ENCODE results near the gene KCTD12. TPM values are rescaled to one million over a fixed set of nuclear protein-coding genes. Genes with fewer than 3 reads are reported as not detected.

Gene KCTD12
- polyA plus RNA-seq (2013), result 3.2 TPM

GRCh38 chr13:76886292-76887075 lies at the start of gene KCTD12:
Gene KCTD12 (minus strand): TSS chr13:76886405. CDS start chr13:76886148, 257 bp downstream.
- Histone ChIP-seq H3K4me1 (ENCODE audit: control extremely low read depth in 1 of 4, control insufficient read depth in 4 of 4, insufficient read depth in 4 of 4, low read length in 3 of 4) (peaks cover 6 to 33% (median 27%) of the 10 kb centered on the region in 4 experiments), H3K27me3 (replicated peaks in 2 of 5; ENCODE audit: control insufficient read depth in 4 of 5, insufficient read depth in 5 of 5, low read length in 4 of 5) (peaks cover 0 to 9% (median 4%) of the 10 kb centered on the region in 5 experiments), H3K9me3 (ENCODE audit: control extremely low read depth in 1 of 5, control insufficient read depth in 4 of 5, insufficient read depth in 2 of 5, low read depth in 1 of 5, low read length in 4 of 5) (no peaks in the 10 kb centered on the region), H3K4me3 (ENCODE audit: control insufficient read depth in 1 of 7, extremely low read depth in 1 of 7, insufficient read depth in 4 of 7, low read depth in 2 of 7, low read length in 6 of 7) (peak within 1 kb of the TSS; percentile 35 to 81 (median 73)), H3K27ac (ENCODE audit: insufficient read depth in 1 of 2, low read depth in 1 of 2, low read length in 2 of 2, poor library complexity in 1 of 2, severe bottlenecking in 2 of 2) (no peak within 1 kb of the TSS), H3K36me3 (ENCODE audit: control insufficient read depth in 4 of 4, insufficient read depth in 4 of 4, low read length in 3 of 4) (no peaks in the 10 kb centered on the region)
- under 1% methylated on average over 66 of the region's 83 CpGs for WGBS (ENCODE audit: insufficient coverage)
- CTCF ChIA-PET, result interaction anchor here (0.5 to 7.0 kb wide), 8 partner anchors 9 to 221 kb away, joined by 3 to 56 read pairs (median 8); no protein-coding TSS in a partner anchor
- POLR2A ChIA-PET, result interaction anchor here (1.0 to 1.2 kb wide), 2 partner anchors 105 to 140 kb away, joined by 3 read pairs; partner anchors contain the start of genes CLN5 and FBXL3
- DNase-seq, result peak; percentile 84 to 93 (median 88)

DNA sequence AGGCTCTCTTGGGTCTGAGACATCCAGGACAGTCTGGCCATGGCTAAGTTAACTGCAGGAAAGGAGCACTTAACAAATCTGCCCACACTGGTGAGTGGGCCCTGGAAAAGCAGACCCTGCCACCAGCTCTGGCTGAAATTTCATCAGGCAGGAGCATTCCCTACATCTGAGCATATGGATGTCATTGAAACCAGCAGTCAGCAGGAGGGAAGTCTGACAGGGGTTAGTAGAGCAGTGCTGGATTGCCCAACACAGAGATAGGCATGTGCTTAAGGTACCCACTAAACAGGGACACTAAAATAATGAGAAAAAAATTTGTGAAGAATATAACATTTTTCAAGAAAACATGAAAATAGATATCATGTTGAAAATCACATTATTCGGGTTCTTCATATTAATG lies 48.5 kb upstream of the KCTD12 start:
- Histone ChIP-seq H3K27me3 (replicated peaks in 2 of 5; ENCODE audit: control insufficient read depth in 4 of 5, insufficient read depth in 5 of 5, low read length in 4 of 5) (no peaks in the 10 kb centered on the region), H3K4me3 (ENCODE audit: control insufficient read depth in 1 of 7, extremely low read depth in 1 of 7, insufficient read depth in 4 of 7, low read depth in 2 of 7, low read length in 6 of 7) (no peak overlapping the region), H3K4me1 (ENCODE audit: control extremely low read depth in 1 of 4, control insufficient read depth in 4 of 4, insufficient read depth in 4 of 4, low read length in 3 of 4) (no peaks in the 10 kb centered on the region), H3K27ac (ENCODE audit: insufficient read depth in 1 of 2, low read depth in 1 of 2, low read length in 2 of 2, poor library complexity in 1 of 2, severe bottlenecking in 2 of 2) (no peak overlapping the region), H3K9me3 (ENCODE audit: control extremely low read depth in 1 of 5, control insufficient read depth in 4 of 5, insufficient read depth in 2 of 5, low read depth in 1 of 5, low read length in 4 of 5) (peaks cover 0 to 7% (median 3%) of the 10 kb centered on the region in 5 experiments), H3K36me3 (ENCODE audit: control insufficient read depth in 4 of 4, insufficient read depth in 4 of 4, low read length in 3 of 4) (no peaks in the 10 kb centered on the region)
- WGBS (ENCODE audit: insufficient coverage), result no CpG with 5 or more reads among the region's 1 CpG
- ChIA-PET CTCF (no interaction called here), POLR2A (no interaction called here)
- DNase-seq, result no peak

DNA sequence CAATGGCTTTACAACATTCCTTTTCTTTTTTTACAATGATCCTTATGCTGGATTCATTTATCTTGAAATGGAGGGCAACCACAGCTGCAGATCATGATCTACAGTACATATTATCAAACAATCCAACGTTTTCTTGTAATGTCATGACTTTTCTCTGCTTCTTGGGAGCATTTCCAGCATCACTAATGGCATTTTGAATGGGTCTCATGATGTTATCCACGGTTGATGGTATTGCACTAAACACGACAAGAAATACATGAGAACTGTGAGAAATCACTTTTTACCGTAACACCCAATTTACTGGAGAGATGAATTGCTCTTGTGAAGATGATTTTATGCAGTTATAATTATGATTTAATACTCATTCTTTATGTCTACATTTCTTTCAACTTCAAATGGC lies 45.9 kb upstream of the KCTD12 start:
- POLR2A ChIA-PET, result no interaction called here
- Histone ChIP-seq H3K27me3 (replicated peaks in 2 of 5; ENCODE audit: control insufficient read depth in 4 of 5, insufficient read depth in 5 of 5, low read length in 4 of 5) (no peaks in the 10 kb centered on the region), H3K36me3 (ENCODE audit: control insufficient read depth in 4 of 4, insufficient read depth in 4 of 4, low read length in 3 of 4) (no peaks in the 10 kb centered on the region), H3K4me1 (ENCODE audit: control extremely low read depth in 1 of 4, control insufficient read depth in 4 of 4, insufficient read depth in 4 of 4, low read length in 3 of 4) (peaks cover 0 to 2% (median 0%) of the 10 kb centered on the region in 4 experiments), H3K9me3 (ENCODE audit: control extremely low read depth in 1 of 5, control insufficient read depth in 4 of 5, insufficient read depth in 2 of 5, low read depth in 1 of 5, low read length in 4 of 5) (peaks cover 0 to 7% (median 3%) of the 10 kb centered on the region in 5 experiments), H3K27ac (ENCODE audit: insufficient read depth in 1 of 2, low read depth in 1 of 2, low read length in 2 of 2, poor library complexity in 1 of 2, severe bottlenecking in 2 of 2) (no peak overlapping the region), H3K4me3 (ENCODE audit: control insufficient read depth in 1 of 7, extremely low read depth in 1 of 7, insufficient read depth in 4 of 7, low read depth in 2 of 7, low read length in 6 of 7) (no peak overlapping the region)
- WGBS (ENCODE audit: insufficient coverage), result 60% methylated on average over 1 of the region's 4 CpGs
- CTCF ChIA-PET, result interaction anchor here (1.3 to 1.4 kb wide), 2 partner anchors 9 to 50 kb away, joined by 5 read pairs; no protein-coding TSS in a partner anchor
- DNase-seq, result no peak

- H3K4me1 ChIP-seq (ENCODE audit: control extremely low read depth in 1 of 4, control insufficient read depth in 4 of 4, insufficient read depth in 4 of 4, low read length in 3 of 4), result peaks cover 0 to 2% (median 0%) of the 10 kb centered on the region in 4 experiments
- H3K9me3 ChIP-seq (ENCODE audit: control extremely low read depth in 1 of 5, control insufficient read depth in 4 of 5, insufficient read depth in 2 of 5, low read depth in 1 of 5, low read length in 4 of 5), result peaks cover 0 to 7% (median 3%) of the 10 kb centered on the region in 5 experiments
- POLR2A ChIA-PET, result no interaction called here
- H3K27me3 ChIP-seq (replicated peaks in 2 of 5; ENCODE audit: control insufficient read depth in 4 of 5, insufficient read depth in 5 of 5, low read length in 4 of 5), result no peaks in the 10 kb centered on the region
- WGBS (ENCODE audit: insufficient coverage), result 100% methylated on average over 2 of the region's 2 CpGs
- no peaks in the 10 kb centered on the region for H3K36me3 ChIP-seq (ENCODE audit: control insufficient read depth in 4 of 4, insufficient read depth in 4 of 4, low read length in 3 of 4)
- no peak overlapping the region for H3K27ac ChIP-seq (ENCODE audit: insufficient read depth in 1 of 2, low read depth in 1 of 2, low read length in 2 of 2, poor library complexity in 1 of 2, severe bottlenecking in 2 of 2)
- DNase-seq, result no peak
- no peak overlapping the region for H3K4me3 ChIP-seq (ENCODE audit: control insufficient read depth in 1 of 7, extremely low read depth in 1 of 7, insufficient read depth in 4 of 7, low read depth in 2 of 7, low read length in 6 of 7)
- CTCF ChIA-PET, result no interaction called here
Measured at GRCh38 chr13:76929851-76930374, 43.7 kb upstream of the KCTD12 start.

DNA sequence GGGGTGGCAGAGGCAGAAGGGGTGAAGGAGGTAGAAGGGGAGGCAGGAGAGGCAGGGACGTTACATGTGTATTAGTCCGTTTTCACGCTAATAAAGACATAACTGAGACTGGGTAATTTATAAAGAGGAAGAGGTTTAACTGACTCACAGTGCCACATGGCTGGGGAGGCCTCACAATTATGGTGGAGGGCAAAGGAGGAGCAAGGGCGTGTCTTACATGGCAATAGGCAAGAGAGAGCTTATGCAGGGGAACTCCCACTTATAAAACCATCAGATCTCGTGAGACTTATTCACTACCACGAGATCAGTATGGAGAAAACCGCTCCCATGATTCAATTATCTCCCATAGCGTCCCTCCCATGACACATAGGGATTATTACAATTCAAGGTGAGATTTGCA lies 43.1 kb upstream of the KCTD12 start:
- WGBS (ENCODE audit: insufficient coverage), result 85% methylated on average over 7 of the region's 8 CpGs

GRCh38 chr13:76928456-76928855 lies 42.3 kb upstream of the KCTD12 start:
- H3K27me3 ChIP-seq (replicated peaks in 2 of 5; ENCODE audit: control insufficient read depth in 4 of 5, insufficient read depth in 5 of 5, low read length in 4 of 5), result no peaks in the 10 kb centered on the region
- WGBS (ENCODE audit: insufficient coverage), result 100% methylated on average over 3 of the region's 3 CpGs
- no peaks in the 10 kb centered on the region for H3K36me3 ChIP-seq (ENCODE audit: control insufficient read depth in 4 of 4, insufficient read depth in 4 of 4, low read length in 3 of 4)
- H3K9me3 ChIP-seq (ENCODE audit: control extremely low read depth in 1 of 5, control insufficient read depth in 4 of 5, insufficient read depth in 2 of 5, low read depth in 1 of 5, low read length in 4 of 5), result peaks cover 0 to 7% (median 3%) of the 10 kb centered on the region in 5 experiments
- no peak overlapping the region for H3K4me3 ChIP-seq (ENCODE audit: control insufficient read depth in 1 of 7, extremely low read depth in 1 of 7, insufficient read depth in 4 of 7, low read depth in 2 of 7, low read length in 6 of 7)
- H3K4me1 ChIP-seq (ENCODE audit: control extremely low read depth in 1 of 4, control insufficient read depth in 4 of 4, insufficient read depth in 4 of 4, low read length in 3 of 4), result peaks cover 0 to 2% (median 0%) of the 10 kb centered on the region in 4 experiments
- ChIA-PET POLR2A (no interaction called here), CTCF (no interaction called here)
- H3K27ac ChIP-seq (ENCODE audit: insufficient read depth in 1 of 2, low read depth in 1 of 2, low read length in 2 of 2, poor library complexity in 1 of 2, severe bottlenecking in 2 of 2), result no peak overlapping the region
- no peak for DNase-seq

More for the DNA sequence above, 43.1 kb upstream of the KCTD12 start:
- no peak overlapping the region for H3K4me3 ChIP-seq (ENCODE audit: control insufficient read depth in 1 of 7, extremely low read depth in 1 of 7, insufficient read depth in 4 of 7, low read depth in 2 of 7, low read length in 6 of 7)
- POLR2A ChIA-PET, result no interaction called here
- CTCF ChIA-PET, result no interaction called here
- H3K4me1 ChIP-seq (ENCODE audit: control extremely low read depth in 1 of 4, control insufficient read depth in 4 of 4, insufficient read depth in 4 of 4, low read length in 3 of 4), result peaks cover 0 to 2% (median 0%) of the 10 kb centered on the region in 4 experiments
- H3K36me3 ChIP-seq (ENCODE audit: control insufficient read depth in 4 of 4, insufficient read depth in 4 of 4, low read length in 3 of 4), result no peaks in the 10 kb centered on the region
- DNase-seq, result no peak
- peaks cover 0 to 7% (median 3%) of the 10 kb centered on the region in 5 experiments for H3K9me3 ChIP-seq (ENCODE audit: control extremely low read depth in 1 of 5, control insufficient read depth in 4 of 5, insufficient read depth in 2 of 5, low read depth in 1 of 5, low read length in 4 of 5)
- H3K27ac ChIP-seq (ENCODE audit: insufficient read depth in 1 of 2, low read depth in 1 of 2, low read length in 2 of 2, poor library complexity in 1 of 2, severe bottlenecking in 2 of 2), result no peak overlapping the region
- H3K27me3 ChIP-seq (replicated peaks in 2 of 5; ENCODE audit: control insufficient read depth in 4 of 5, insufficient read depth in 5 of 5, low read length in 4 of 5), result no peaks in the 10 kb centered on the region

- peaks cover 0 to 7% (median 3%) of the 10 kb centered on the region in 5 experiments for H3K9me3 ChIP-seq (ENCODE audit: control extremely low read depth in 1 of 5, control insufficient read depth in 4 of 5, insufficient read depth in 2 of 5, low read depth in 1 of 5, low read length in 4 of 5)
- H3K36me3 ChIP-seq (ENCODE audit: control insufficient read depth in 4 of 4, insufficient read depth in 4 of 4, low read length in 3 of 4), result no peaks in the 10 kb centered on the region
- H3K27ac ChIP-seq (ENCODE audit: insufficient read depth in 1 of 2, low read depth in 1 of 2, low read length in 2 of 2, poor library complexity in 1 of 2, severe bottlenecking in 2 of 2), result no peak overlapping the region
- ChIA-PET CTCF (no interaction called here), POLR2A (no interaction called here)
- H3K27me3 ChIP-seq (replicated peaks in 2 of 5; ENCODE audit: control insufficient read depth in 4 of 5, insufficient read depth in 5 of 5, low read length in 4 of 5), result no peaks in the 10 kb centered on the region
- no peak overlapping the region for H3K4me3 ChIP-seq (ENCODE audit: control insufficient read depth in 1 of 7, extremely low read depth in 1 of 7, insufficient read depth in 4 of 7, low read depth in 2 of 7, low read length in 6 of 7)
- WGBS (ENCODE audit: insufficient coverage), result 29% methylated on average over 3 of the region's 5 CpGs
- DNase-seq, result no peak
- peaks cover 0 to 2% (median 0%) of the 10 kb centered on the region in 4 experiments for H3K4me1 ChIP-seq (ENCODE audit: control extremely low read depth in 1 of 4, control insufficient read depth in 4 of 4, insufficient read depth in 4 of 4, low read length in 3 of 4)
Measured at GRCh38 chr13:76927955-76928354, 41.8 kb upstream of the KCTD12 start.
